IMR-90 (cell line): ENCODE results near the gene ANXA1. TPM values are rescaled to one million over a fixed set of nuclear protein-coding genes. Genes with fewer than 3 reads are reported as not detected.

Experiments
- ATAC-seq: fragments of 200-7000 bp; cut with Tn5 transposase; 2 replicates; pipeline ENCODE4 v1.9.1; 2020; ENCODE audit warnings: low read depth, mild to moderate bottlenecking, moderate library complexity
- BruUV-seq: library from RNA; stranded (reverse); fragments of 400-500 nt; replicated peaks from 2 replicates; lab custom pipeline; 2021; lab: Mats Ljungman, UMichigan
- CTCF ChIA-PET: fragments of 300-600 bp; formaldehyde crosslinking; extraction: SDS; loops from one replicate; lab custom pipeline; 2021; ENCODE audit warnings: antibody characterized with exemption; lab: Yijun Ruan, JAX
- POLR2A ChIA-PET: fragments of 300-600 bp; sonication (Branson Sonifier 250); formaldehyde crosslinking; loops from one replicate; lab custom pipeline; 2022; ENCODE audit warnings: antibody characterized with exemption; ENCODE audit not compliant: unreplicated experiment; lab: Charles Lee
- DNase-seq: peaks from one replicate; pipeline ENCODE4 v3.0.0; 2013
- H2AFZ ChIP-seq: replicated peaks from 2 replicates; pipeline ENCODE3; 2013; ENCODE audit warnings: low read length, mild to moderate bottlenecking; ENCODE audit not compliant: poor library complexity
- H2AK5ac ChIP-seq: 2 replicates; pipeline ENCODE4 v1.6.1; 2013; ENCODE audit warnings: low read depth, low read length, inconsistent platforms
- H2AK9ac ChIP-seq: replicated peaks from 2 replicates; pipeline ENCODE3; 2013; ENCODE audit warnings: mild to moderate bottlenecking, low read depth, low read length, moderate library complexity; ENCODE audit not compliant: poor library complexity
- H2BK120ac ChIP-seq: 2 replicates; pipeline ENCODE4 v1.6.1; 2013; ENCODE audit warnings: low read depth, low read length, inconsistent platforms
- H2BK15ac ChIP-seq: 3 replicates; pipeline ENCODE4 v1.6.1; 2013; ENCODE audit warnings: low read depth, low read length, inconsistent platforms
- H2BK20ac ChIP-seq: 2 replicates; pipeline ENCODE4 v1.6.1; 2013; ENCODE audit warnings: low read depth, mild to moderate bottlenecking, inconsistent platforms, low read length, moderate library complexity
- H2BK5ac ChIP-seq: 2 replicates; pipeline ENCODE4 v1.6.1; 2013; ENCODE audit warnings: mild to moderate bottlenecking, low read depth, low read length, inconsistent platforms; ENCODE audit not compliant: poor library complexity, severe bottlenecking
- H3K14ac ChIP-seq: replicated peaks from 2 replicates; pipeline ENCODE4 v1.6.1; 2013; ENCODE audit warnings: low read depth, low read length, inconsistent platforms
- H3K18ac ChIP-seq: 2 replicates; pipeline ENCODE4 v1.6.1; 2013; ENCODE audit warnings: low read depth, low read length, control low read depth
- H3K23ac ChIP-seq: 2 replicates; pipeline ENCODE4 v1.6.1; 2013; ENCODE audit warnings: low read depth, low read length, inconsistent platforms
- H3K27ac ChIP-seq: 2 replicates; pipeline ENCODE4 v1.5.1; 2013; ENCODE audit warnings: mild to moderate bottlenecking, control low read depth, low read length; ENCODE audit not compliant: insufficient read depth
- H3K27me3 ChIP-seq: 2 replicates; pipeline ENCODE4 v1.6.1; 2013; ENCODE audit warnings: low read length; ENCODE audit not compliant: control insufficient read depth, insufficient read depth
- H3K36me3 ChIP-seq: 2 replicates; pipeline ENCODE4 v1.6.1; 2013; ENCODE audit warnings: low read length, mixed read lengths; ENCODE audit not compliant: control insufficient read depth, insufficient read depth
- H3K4ac ChIP-seq: 2 replicates; pipeline ENCODE4 v1.6.1; 2013; ENCODE audit warnings: low read depth, low read length, inconsistent platforms
- H3K4me1 ChIP-seq: 2 replicates; pipeline ENCODE4 v1.6.1; 2013; ENCODE audit warnings: low read length, mixed read lengths; ENCODE audit not compliant: control insufficient read depth, insufficient read depth
- H3K4me2 ChIP-seq: 2 replicates; pipeline ENCODE4 v1.6.1; 2013; ENCODE audit warnings: low read depth, mild to moderate bottlenecking, control low read depth, low read length, moderate library complexity
- H3K4me3 ChIP-seq: 2 replicates; pipeline ENCODE4 v1.5.1; 2013; ENCODE audit warnings: low read depth, mild to moderate bottlenecking, control low read depth, low read length, moderate library complexity; ENCODE audit not compliant: insufficient read depth
- H3K56ac ChIP-seq: 2 replicates; pipeline ENCODE4 v1.6.1; 2013; ENCODE audit warnings: low read length, inconsistent platforms; ENCODE audit not compliant: insufficient read depth; ENCODE audit errors: extremely low read depth
- H3K79me1 ChIP-seq, 2 experiments: 2 replicates each; pipeline ENCODE4 v1.6.1; 2013; ENCODE audit warnings: low read length in 2 of 2, inconsistent platforms in 1 of 2, low read depth in 1 of 2
- H3K9ac ChIP-seq: 2 replicates; pipeline ENCODE4 v1.6.1; 2013; ENCODE audit warnings: low read depth, low read length, control low read depth
- H3K9me1 ChIP-seq: 2 replicates; pipeline ENCODE4 v1.6.1; 2013; ENCODE audit warnings: low read length, inconsistent platforms; ENCODE audit not compliant: insufficient read depth
- H3K9me3 ChIP-seq: 2 replicates; pipeline ENCODE4 v1.6.1; 2013; ENCODE audit warnings: low read length; ENCODE audit not compliant: control insufficient read depth, insufficient read depth
- H4K20me1 ChIP-seq: 2 replicates; pipeline ENCODE4 v1.6.1; 2013; ENCODE audit warnings: low read length, inconsistent platforms; ENCODE audit not compliant: insufficient read depth
- H4K5ac ChIP-seq: 2 replicates; pipeline ENCODE4 v1.6.1; 2013; ENCODE audit warnings: mild to moderate bottlenecking, low read depth, low read length, control low read depth
- H4K8ac ChIP-seq, 2 experiments: 2 replicates each; pipeline ENCODE4 v1.6.1; 2013; ENCODE audit warnings: low read depth in 2 of 2, low read length in 2 of 2, control low read depth in 1 of 2, inconsistent platforms in 1 of 2
- H4K91ac ChIP-seq: 2 replicates; pipeline ENCODE4 v1.6.1; 2013; ENCODE audit warnings: low read depth, low read length, inconsistent platforms; ENCODE audit not compliant: insufficient read depth
- BHLHE40 ChIP-seq: fragments of 150-350 bp; IDR thresholded peaks from 2 replicates; pipeline ENCODE4 v1.6.1; 2016; ENCODE audit warnings: mild to moderate bottlenecking, low read depth, low read length
- CHD1 ChIP-seq: IDR thresholded peaks from 2 replicates; pipeline ENCODE4 v1.6.1; 2012; ENCODE audit warnings: low read depth, low read length, improper control_type of control experiment
- FOS ChIP-seq: fragments of 150-350 bp; IDR thresholded peaks from 2 replicates; pipeline ENCODE4 v1.6.1; 2016; ENCODE audit warnings: low read depth, low read length
- MAFK ChIP-seq: IDR thresholded peaks from 2 replicates; pipeline ENCODE4 v1.6.1; 2012; ENCODE audit warnings: low read depth, low read length, improper control_type of control experiment
- MAZ ChIP-seq: IDR thresholded peaks from 2 replicates; pipeline ENCODE4 v1.6.1; 2012; ENCODE audit warnings: low read depth, mild to moderate bottlenecking, low read length, improper control_type of control experiment, moderate library complexity, borderline replicate concordance
- MXI1 ChIP-seq: IDR thresholded peaks from 2 replicates; pipeline ENCODE4 v1.6.1; 2012; ENCODE audit warnings: low read depth, mild to moderate bottlenecking, low read length, moderate library complexity, borderline replicate concordance
- NFE2L2 ChIP-seq: fragments of 150-350 bp; IDR thresholded peaks from 2 replicates; pipeline ENCODE4 v1.6.1; 2016; ENCODE audit warnings: low read depth, mild to moderate bottlenecking, low read length
- POLR2A ChIP-seq: IDR thresholded peaks from 2 replicates; pipeline ENCODE4 v1.6.1; 2012; ENCODE audit warnings: mild to moderate bottlenecking, low read depth, low read length
- RCOR1 ChIP-seq: IDR thresholded peaks from 2 replicates; pipeline ENCODE4 v1.6.1; 2012; ENCODE audit warnings: mild to moderate bottlenecking, low read length, improper control_type of control experiment; ENCODE audit not compliant: insufficient replicate concordance
- USF2 ChIP-seq: fragments of 150-350 bp; IDR thresholded peaks from 2 replicates; pipeline ENCODE4 v1.6.1; 2017; ENCODE audit warnings: mild to moderate bottlenecking, antibody characterized with exemption, low read length, low read depth
- WGBS, 2 experiments: methylation state at CpG; one replicate each; pipeline versions ENCODE4 v1.1.5 to v1.1.7; 2013; ENCODE audit warnings: missing lambda C conversion rate in 2 of 2; ENCODE audit not compliant: insufficient read length in 1 of 2; ENCODE audit errors: extremely low coverage in 2 of 2; 5-methylcytosine and 5-hydroxymethylcytosine counted together
- dilution Hi-C: fragments of 300-500 bp; cut with HindIII; formaldehyde crosslinking; loops from one replicate; pipeline ENCODE4 v1.14.3; 2018; ENCODE audit warnings: low sequenced_read_pairs; ENCODE audit not compliant: unreplicated experiment
- in situ Hi-C: fragments of 300-500 bp; cut with MboI; formaldehyde crosslinking; loops from 3 replicates; pipeline ENCODE4 v1.14.3; 2019; ENCODE audit warnings: low sequenced_read_pairs, inconsistent platforms, mixed read lengths
- intact Hi-C: fragments of 100-400 bp; cut with micrococcal nuclease; formaldehyde crosslinking; loops from 2 replicates; pipeline ENCODE4 v1.10.0; 2022
- polyA plus RNA-seq, 3 experiments: library from polyadenylated mRNA; depleted of rRNA; stranded (reverse); fragments of >200 nt; gene quantifications; 2 replicates each; pipeline ENCODE4 v1.2.3, GENCODE V29; 2012; ENCODE audit warnings: low replicate concordance in 1 of 3
- total RNA-seq: library from RNA; depleted of rRNA; stranded (reverse); fragments of >200 nt; gene quantifications from 2 replicates; pipeline ENCODE4 v1.2.3, GENCODE V29; 2012

Gene ANXA1
- total and polyA plus RNA-seq, 2 of the 4 experiments (the other 2 are of a cell fraction): 520 to 583 TPM

GRCh38 chr9:73172901-73173215 is 21.2 kb downstream of the ANXA1 start:
- dilution Hi-C loops: no loop called here

More at GRCh38 chr9:73172901-73173215, 21.2 kb downstream of the ANXA1 start:
- ChIA-PET CTCF (interaction anchor here (0.8 to 3.0 kb wide), 3 partner anchors 17 to 65 kb away, joined by 3 to 12 read pairs (median 3); no protein-coding TSS in a partner anchor), POLR2A (no interaction called here)
- Histone ChIP-seq H3K23ac (no peak overlapping the region), H3K9me1 (no peaks in the 10 kb centered on the region; the same call in 1 of the 2 replicates), H3K4me2 (no peak overlapping the region), H2BK120ac (no peak overlapping the region), H2AK5ac (no peak overlapping the region), H3K18ac (no peak overlapping the region), H3K36me3 (peaks cover 5% of the 10 kb centered on the region; the same call in 1 of the 2 replicates), H3K9me3 (no peaks in the 10 kb centered on the region), H2BK20ac (no peak overlapping the region), H4K91ac (no peak overlapping the region), H3K4ac (no peak overlapping the region), H3K14ac (no peak overlapping the region), H3K4me1 (no peaks in the 10 kb centered on the region), H4K8ac (no peak overlapping the region), H2AFZ (no peak overlapping the region), H3K4me3 (no peak overlapping the region), H3K27ac (no peak overlapping the region), H2AK9ac (no peak overlapping the region), H3K56ac (no peak overlapping the region), H3K27me3 (no peaks in the 10 kb centered on the region), H3K9ac (no peak overlapping the region), H4K20me1 (no peaks in the 10 kb centered on the region), H4K5ac (no peak overlapping the region), H2BK15ac (no peak overlapping the region), H3K79me1 (no peaks in the 10 kb centered on the region), H2BK5ac (no peak overlapping the region)
- BruUV-seq: no TSS peak
- WGBS, 2 experiments: 0% methylated on average over 1 of the region's 3 CpGs; no CpG with 5 or more reads in 1 of the 2 experiments
- DNase-seq (no peak), ATAC-seq (no peak)
- TF ChIP-seq CHD1 (no peak), MAFK (no peak), RCOR1 (no peak), BHLHE40 (no peak), NFE2L2 (no peak), USF2 (no peak), POLR2A (no peak; the same call in 1 of the 2 replicates), MXI1 (no peak), FOS (no peak), MAZ (no peak)
- in situ Hi-C loops: no loop called here
- intact Hi-C loops: no loop called here
